Measurements from ENCODE around the gene MASTL.
"Not testable (repeated sequence)": the region's sequence is repeated elsewhere in the genome, so short reads cannot be mapped to it uniquely, and the experiment has no call there.

MASTL gene

DNA sequence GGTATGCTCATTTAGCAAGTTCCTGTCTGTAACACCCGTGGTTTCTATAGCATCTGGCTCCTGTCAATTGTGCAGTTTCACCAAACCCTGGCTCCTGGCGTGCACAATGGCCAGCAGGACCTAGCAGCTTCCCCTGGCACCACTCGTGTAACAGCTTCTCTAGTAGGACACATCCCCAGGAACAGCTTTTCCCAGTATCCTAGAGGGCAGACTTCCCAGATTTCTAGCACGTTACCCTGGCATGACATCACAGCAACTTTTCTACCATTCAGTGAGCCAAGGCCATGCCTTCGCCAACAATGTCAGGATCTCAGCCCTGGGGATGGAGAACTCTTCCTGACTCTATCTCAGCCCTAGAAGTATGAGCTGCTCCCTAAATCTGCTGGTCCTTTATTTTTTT, 7.5 kb upstream of the MASTL start:
- H3K79me1 ChIP-seq (ENCODE audit: low read length) = peaks cover 7% of the 10 kb centered on the region
- WGBS (ENCODE audit: extremely low coverage, insufficient coverage, low lambda C conversion rate) = no CpG with 5 or more reads among the region's 5 CpGs
- peaks cover 6% of the 10 kb centered on the region for H3K36me3 ChIP-seq (ENCODE audit: control insufficient read depth, insufficient read depth, low read length)
- peaks cover 39% of the 10 kb centered on the region for H3K79me2 ChIP-seq (ENCODE audit: control insufficient read depth, insufficient read depth, low read length)
- H3K9ac ChIP-seq (ENCODE audit: low read length) = no peak overlapping the region
- H3K56ac ChIP-seq (ENCODE audit: low read length) = no peak overlapping the region
- no peak overlapping the region for H3K4ac ChIP-seq (ENCODE audit: low read depth, low read length)
- no peak overlapping the region for H2AK5ac ChIP-seq (ENCODE audit: low read length)
- peaks cover 3% of the 10 kb centered on the region for H3K4me1 ChIP-seq (ENCODE audit: control insufficient read depth, low read depth, low read length)
- no peak overlapping the region for H4K5ac ChIP-seq (ENCODE audit: low read length)
- no peak for DNase-seq
- no peak overlapping the region for H3K4me3 ChIP-seq (ENCODE audit: low read length)
- no peak overlapping the region for H3K23ac ChIP-seq (ENCODE audit: low read length)
- H3K4me2 ChIP-seq (ENCODE audit: low read length) = no peak overlapping the region
- H3K27ac ChIP-seq (ENCODE audit: low read depth, low read length) = no peak overlapping the region
- no peak overlapping the region for H3K18ac ChIP-seq (ENCODE audit: low read length)
- no peak overlapping the region for H2BK5ac ChIP-seq (ENCODE audit: low read length)
- no peak overlapping the region for H2BK15ac ChIP-seq (replicated peaks; ENCODE audit: low read depth)
- no peak overlapping the region for H4K8ac ChIP-seq (ENCODE audit: low read depth, low read length)
- H3K27me3 ChIP-seq (ENCODE audit: insufficient read depth, low read length, poor library complexity) = no peaks in the 10 kb centered on the region
- no peak overlapping the region for H2BK120ac ChIP-seq (ENCODE audit: low read depth, low read length)

DNA sequence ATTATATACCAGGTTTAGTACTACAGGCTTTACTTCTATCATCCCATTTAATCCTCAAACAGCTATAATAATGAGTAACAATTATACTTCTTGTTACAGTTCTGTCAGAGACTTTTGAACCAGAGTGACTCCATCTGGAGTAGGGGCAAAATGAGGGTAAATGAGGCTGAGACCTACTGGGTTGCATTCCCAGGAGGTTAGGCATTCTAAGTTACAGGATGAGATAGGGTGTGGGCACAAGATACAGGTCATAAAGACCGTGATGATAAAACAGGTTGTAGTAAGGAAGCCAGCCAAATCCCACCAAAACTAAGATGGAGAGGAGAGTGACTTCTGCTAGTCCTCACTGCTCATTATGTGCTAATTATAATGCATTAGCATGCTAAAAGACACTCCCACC, 4.9 kb upstream of the MASTL start:
- H3K18ac ChIP-seq (ENCODE audit: low read length) = no peak overlapping the region
- peaks cover 53% of the 10 kb centered on the region for H3K79me2 ChIP-seq (ENCODE audit: control insufficient read depth, insufficient read depth, low read length)
- H3K56ac ChIP-seq (ENCODE audit: low read length) = no peak overlapping the region
- H3K4ac ChIP-seq (ENCODE audit: low read depth, low read length) = no peak overlapping the region
- H3K27me3 ChIP-seq (ENCODE audit: insufficient read depth, low read length, poor library complexity) = no peaks in the 10 kb centered on the region
- H2AK5ac ChIP-seq (ENCODE audit: low read length) = no peak overlapping the region
- no peak overlapping the region for H3K4me2 ChIP-seq (ENCODE audit: low read length)
- H4K5ac ChIP-seq (ENCODE audit: low read length) = no peak overlapping the region
- no peak overlapping the region for H3K27ac ChIP-seq (ENCODE audit: low read depth, low read length)
- no peak overlapping the region for H3K9ac ChIP-seq (ENCODE audit: low read length)
- H3K23ac ChIP-seq (ENCODE audit: low read length) = no peak overlapping the region
- peaks cover 7% of the 10 kb centered on the region for H3K79me1 ChIP-seq (ENCODE audit: low read length)
- H4K8ac ChIP-seq (ENCODE audit: low read depth, low read length) = no peak overlapping the region
- no peak overlapping the region for H3K4me3 ChIP-seq (ENCODE audit: low read length)
- no peak for DNase-seq
- no peak overlapping the region for H2BK15ac ChIP-seq (replicated peaks; ENCODE audit: low read depth)
- peaks cover 6% of the 10 kb centered on the region for H3K36me3 ChIP-seq (ENCODE audit: control insufficient read depth, insufficient read depth, low read length)
- no peak overlapping the region for H2BK120ac ChIP-seq (ENCODE audit: low read depth, low read length)
- H3K4me1 ChIP-seq (ENCODE audit: control insufficient read depth, low read depth, low read length) = peaks cover 3% of the 10 kb centered on the region
- H2BK5ac ChIP-seq (ENCODE audit: low read length) = no peak overlapping the region
- no CpG with 5 or more reads among the region's 1 CpG for WGBS (ENCODE audit: extremely low coverage, insufficient coverage, low lambda C conversion rate)

DNA sequence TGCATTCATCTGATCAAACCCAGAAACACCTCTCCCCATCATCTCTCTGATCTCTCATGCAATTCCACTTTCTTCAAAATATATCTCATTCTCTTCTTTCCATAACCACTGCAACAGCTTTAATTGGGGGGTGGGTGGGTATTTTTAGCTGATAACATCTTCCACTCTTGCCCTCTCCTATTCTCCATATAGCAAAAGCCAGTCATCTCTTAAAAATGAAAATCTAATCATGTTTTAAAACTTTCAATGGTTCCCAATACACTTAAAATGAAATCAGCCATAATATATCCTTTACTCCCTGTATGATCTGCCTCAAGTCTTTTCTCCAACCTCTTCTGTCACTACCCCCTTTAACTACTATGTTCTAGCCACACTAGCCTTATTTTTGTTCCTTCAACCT, 2.5 kb upstream of the MASTL start:
- Histone ChIP-seq H3K79me1 (ENCODE audit: low read length) (peaks cover 2% of the 10 kb centered on the region), H2AK5ac (ENCODE audit: low read length) (no peak overlapping the region), H3K56ac (ENCODE audit: low read length) (peak overlapping the region; percentile 71), H2BK15ac (replicated peaks; ENCODE audit: low read depth) (no peak overlapping the region), H3K4ac (ENCODE audit: low read depth, low read length) (no peak overlapping the region), H3K9ac (ENCODE audit: low read length) (peak overlapping the region; percentile 79), H2BK120ac (ENCODE audit: low read depth, low read length) (no peak overlapping the region), H3K4me2 (ENCODE audit: low read length) (peak overlapping the region; percentile 78), H3K27ac (ENCODE audit: low read depth, low read length) (no peak overlapping the region), H3K27me3 (ENCODE audit: insufficient read depth, low read length, poor library complexity) (no peaks in the 10 kb centered on the region), H3K79me2 (ENCODE audit: control insufficient read depth, insufficient read depth, low read length) (peaks cover 63% of the 10 kb centered on the region), H2BK5ac (ENCODE audit: low read length) (no peak overlapping the region), H4K8ac (ENCODE audit: low read depth, low read length) (no peak overlapping the region), H3K4me1 (ENCODE audit: control insufficient read depth, low read depth, low read length) (peaks cover 3% of the 10 kb centered on the region), H3K4me3 (ENCODE audit: low read length) (peak overlapping the region; percentile 44), H3K18ac (ENCODE audit: low read length) (no peak overlapping the region), H3K23ac (ENCODE audit: low read length) (no peak overlapping the region), H3K36me3 (ENCODE audit: control insufficient read depth, insufficient read depth, low read length) (peaks cover 1% of the 10 kb centered on the region), H4K5ac (ENCODE audit: low read length) (no peak overlapping the region)
- DNase-seq = no peak

DNA sequence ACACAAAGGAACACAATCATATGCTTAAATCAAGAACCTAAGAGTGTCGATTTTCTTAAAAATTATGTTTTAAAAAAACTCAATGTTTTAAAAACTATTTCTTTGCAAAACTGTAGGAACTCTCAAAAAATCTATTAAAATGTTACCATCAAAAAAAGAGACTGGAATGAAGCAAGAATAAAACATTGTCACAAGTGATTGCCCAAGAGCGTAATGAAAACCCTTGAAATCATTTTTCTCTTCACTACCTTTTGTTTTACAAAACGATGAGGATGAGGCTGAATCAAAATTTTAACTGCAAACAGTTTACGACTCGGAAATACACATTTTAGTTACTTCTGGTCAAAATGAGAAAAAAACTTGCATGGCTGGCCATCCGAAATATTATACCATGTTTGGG, 1.8 kb upstream of the MASTL start:
- no peak overlapping the region for H2BK15ac ChIP-seq (replicated peaks; ENCODE audit: low read depth)
- no peaks in the 10 kb centered on the region for H3K36me3 ChIP-seq (ENCODE audit: control insufficient read depth, insufficient read depth, low read length)
- H3K4me1 ChIP-seq (ENCODE audit: control insufficient read depth, low read depth, low read length) = peaks cover 3% of the 10 kb centered on the region
- H3K4ac ChIP-seq (ENCODE audit: low read depth, low read length) = no peak overlapping the region
- H4K5ac ChIP-seq (ENCODE audit: low read length) = no peak overlapping the region
- H2BK5ac ChIP-seq (ENCODE audit: low read length) = no peak overlapping the region
- peak overlapping the region; percentile 96 for H3K9ac ChIP-seq (ENCODE audit: low read length)
- H3K23ac ChIP-seq (ENCODE audit: low read length) = no peak overlapping the region
- peaks cover 65% of the 10 kb centered on the region for H3K79me2 ChIP-seq (ENCODE audit: control insufficient read depth, insufficient read depth, low read length)
- peak overlapping the region; percentile 78 for H3K4me2 ChIP-seq (ENCODE audit: low read length)
- WGBS (ENCODE audit: extremely low coverage, insufficient coverage, low lambda C conversion rate) = no CpG with 5 or more reads among the region's 6 CpGs
- no peaks in the 10 kb centered on the region for H3K27me3 ChIP-seq (ENCODE audit: insufficient read depth, low read length, poor library complexity)
- no peak overlapping the region for H4K8ac ChIP-seq (ENCODE audit: low read depth, low read length)
- H3K56ac ChIP-seq (ENCODE audit: low read length) = peak overlapping the region; percentile 96
- no peak overlapping the region for H2BK120ac ChIP-seq (ENCODE audit: low read depth, low read length)
- DNase-seq = no peak
- no peak overlapping the region for H3K18ac ChIP-seq (ENCODE audit: low read length)
- no peak overlapping the region for H2AK5ac ChIP-seq (ENCODE audit: low read length)
- peak overlapping the region; percentile 96 for H3K4me3 ChIP-seq (ENCODE audit: low read length)
- H3K27ac ChIP-seq (ENCODE audit: low read depth, low read length) = no peak overlapping the region
- H3K79me1 ChIP-seq (ENCODE audit: low read length) = peaks cover 3% of the 10 kb centered on the region

DNA sequence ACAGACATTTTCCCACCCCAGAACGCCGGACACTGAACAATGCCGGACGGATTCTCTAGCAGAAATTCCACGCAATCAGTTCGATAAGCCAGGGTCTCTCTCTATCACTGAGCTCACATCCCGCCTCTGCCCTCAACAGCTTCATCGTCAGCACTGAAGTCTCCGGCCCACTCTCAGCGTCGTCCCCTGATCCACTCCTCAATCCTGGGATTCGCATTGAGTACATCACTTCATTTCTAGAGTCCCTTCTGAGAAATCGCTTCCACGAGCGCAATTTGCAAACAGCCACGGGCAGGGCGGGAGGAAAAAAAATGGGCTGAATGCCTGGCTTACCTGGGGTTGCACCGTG, 1.3 kb upstream of the MASTL start:
- peak overlapping the region; percentile 25 for H3K23ac ChIP-seq (ENCODE audit: low read length)
- no peaks in the 10 kb centered on the region for H3K27me3 ChIP-seq (ENCODE audit: insufficient read depth, low read length, poor library complexity)
- peak overlapping the region; percentile 81 for H3K18ac ChIP-seq (ENCODE audit: low read length)
- H3K56ac ChIP-seq (ENCODE audit: low read length) = peak overlapping the region; percentile 96
- H2BK15ac ChIP-seq (replicated peaks; ENCODE audit: low read depth) = no peak overlapping the region
- no peak overlapping the region for H2AK5ac ChIP-seq (ENCODE audit: low read length)
- peak overlapping the region; percentile 96 for H3K4me3 ChIP-seq (ENCODE audit: low read length)
- WGBS (ENCODE audit: extremely low coverage, insufficient coverage, low lambda C conversion rate) = no CpG with 5 or more reads among the region's 18 CpGs
- H4K5ac ChIP-seq (ENCODE audit: low read length) = no peak overlapping the region
- peaks cover 6% of the 10 kb centered on the region for H3K79me1 ChIP-seq (ENCODE audit: low read length)
- H4K8ac ChIP-seq (ENCODE audit: low read depth, low read length) = peak overlapping the region; percentile 94
- peak overlapping the region; percentile 66 for H2BK5ac ChIP-seq (ENCODE audit: low read length)
- peak; percentile 47 for DNase-seq
- H2BK120ac ChIP-seq (ENCODE audit: low read depth, low read length) = no peak overlapping the region
- peak overlapping the region; percentile 0 for H3K4me2 ChIP-seq (ENCODE audit: low read length)
- peak overlapping the region; percentile 90 for H3K4ac ChIP-seq (ENCODE audit: low read depth, low read length)
- peaks cover 3% of the 10 kb centered on the region for H3K36me3 ChIP-seq (ENCODE audit: control insufficient read depth, insufficient read depth, low read length)
- peak overlapping the region; percentile 65 for H3K27ac ChIP-seq (ENCODE audit: low read depth, low read length)
- peak overlapping the region; percentile 96 for H3K9ac ChIP-seq (ENCODE audit: low read length)
- H3K79me2 ChIP-seq (ENCODE audit: control insufficient read depth, insufficient read depth, low read length) = peaks cover 67% of the 10 kb centered on the region
- H3K4me1 ChIP-seq (ENCODE audit: control insufficient read depth, low read depth, low read length) = peaks cover 3% of the 10 kb centered on the region

DNA sequence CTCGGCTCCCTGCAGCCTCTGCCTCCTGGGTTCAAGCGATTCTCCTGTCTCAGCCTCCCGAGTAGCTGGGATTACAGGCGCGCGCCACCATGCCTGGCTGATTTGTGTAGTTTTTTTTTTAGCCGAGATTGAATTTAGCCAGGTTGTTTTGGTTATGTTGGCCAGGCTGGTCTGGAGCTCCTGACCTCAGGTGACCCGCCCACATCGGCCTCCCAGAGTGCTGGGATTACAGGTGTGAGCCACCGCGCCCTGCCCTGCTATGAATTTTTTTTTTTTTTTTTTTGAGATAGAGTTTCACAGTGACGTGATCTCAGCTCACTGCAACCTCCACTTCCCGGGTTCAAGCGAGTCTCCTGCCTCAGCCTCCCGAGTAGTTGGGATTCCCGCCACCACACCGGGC, 1.4 kb downstream of the MASTL start:
- WGBS (ENCODE audit: extremely low coverage, insufficient coverage, low lambda C conversion rate) = no CpG with 5 or more reads among the region's 17 CpGs
- H3K4me1 ChIP-seq (ENCODE audit: control insufficient read depth, low read depth, low read length); H3K23ac ChIP-seq (ENCODE audit: low read length): not testable (repeated sequence)

More for the DNA sequence above, 1.4 kb downstream of the MASTL start:
- not testable (repeated sequence) for H4K5ac ChIP-seq (ENCODE audit: low read length); H3K36me3 ChIP-seq (ENCODE audit: control insufficient read depth, insufficient read depth, low read length); H4K8ac ChIP-seq (ENCODE audit: low read depth, low read length); H3K18ac ChIP-seq (ENCODE audit: low read length); H3K56ac ChIP-seq (ENCODE audit: low read length); H2BK5ac ChIP-seq (ENCODE audit: low read length); H3K4ac ChIP-seq (ENCODE audit: low read depth, low read length); H3K27ac ChIP-seq (ENCODE audit: low read depth, low read length); H3K27me3 ChIP-seq (ENCODE audit: insufficient read depth, low read length, poor library complexity); H2AK5ac ChIP-seq (ENCODE audit: low read length); H2BK15ac ChIP-seq (replicated peaks; ENCODE audit: low read depth); H3K79me1 ChIP-seq (ENCODE audit: low read length); H2BK120ac ChIP-seq (ENCODE audit: low read depth, low read length); H3K4me2 ChIP-seq (ENCODE audit: low read length)
- DNase-seq = peak; percentile 19
- peak overlapping the region; percentile 57 for H3K4me3 ChIP-seq (ENCODE audit: low read length)
- H3K9ac ChIP-seq (ENCODE audit: low read length) = peak overlapping the region; percentile 68
- peaks cover 44% of the 10 kb centered on the region for H3K79me2 ChIP-seq (ENCODE audit: control insufficient read depth, insufficient read depth, low read length)

All from mesendoderm (in vitro differentiated cells).